HEK293 (cell line): Measurements from ENCODE around the gene LPIN1.

Experiments used
- CTCF ChIP-seq: fragments of 450-650 bp; formaldehyde crosslinking; IDR thresholded peaks from 2 replicates; pipeline ENCODE4 v1.5.1; 2016; ENCODE audit warnings: missing biosample characterization, missing genetic modification characterization
- ZNF274 ChIP-seq, 2 experiments: fragments of 200-500 bp in 1 of 2; fragments of 450-650 bp in 1 of 2; sonication (Bioruptor generic) in 1 of 2; formaldehyde crosslinking in 1 of 2; IDR thresholded peaks; 2 replicates each; pipeline versions ENCODE4 v1.5.1 to v1.6.1; 2014 to 2016; ENCODE audit warnings: borderline replicate concordance in 1 of 2, inconsistent platforms in 1 of 2, low read length in 1 of 2, missing biosample characterization in 1 of 2, missing genetic modification characterization in 1 of 2

- TF ChIP-seq ZNF274 (IDR thresholded peaks at IDR 0.05; ENCODE audit: low read length) (no peak), ZNF274 (tag by site-specific recombination; IDR thresholded peaks at IDR 0.05; ENCODE audit: borderline replicate concordance) (no peak), CTCF (no peak)
These were observed 68.6 kb downstream of the LPIN1 start for GRCh38 chr2:11814979-11815510.
